HEK293T (cell line): ENCODE data around the gene MIPEP.

Experiments
- ARNT ChIP-seq: fragments of 450-650 bp; IDR thresholded peaks from 2 replicates; pipeline ENCODE4 v1.6.1; 2017; ENCODE audit warnings: mild to moderate bottlenecking
- BHLHE40 ChIP-seq: fragments of 450-650 bp; IDR thresholded peaks from 2 replicates; pipeline ENCODE4 v1.6.1; 2016; ENCODE audit warnings: mild to moderate bottlenecking, moderate library complexity, borderline replicate concordance
- CTBP1 ChIP-seq: fragments of 450-650 bp; IDR thresholded peaks from 2 replicates; pipeline ENCODE4 v1.6.1; 2016; ENCODE audit warnings: borderline replicate concordance
- ELF4 ChIP-seq: fragments of 450-650 bp; IDR thresholded peaks from 2 replicates; pipeline ENCODE4 v1.6.1; 2017; ENCODE audit warnings: antibody characterized with exemption
- FOXA1 ChIP-seq: fragments of 450-650 bp; IDR thresholded peaks from 2 replicates; pipeline ENCODE4 v1.6.1; 2016; ENCODE audit warnings: mild to moderate bottlenecking
- FOXK2 ChIP-seq: fragments of 450-650 bp; IDR thresholded peaks from 2 replicates; pipeline ENCODE4 v1.6.1; 2016; ENCODE audit warnings: mild to moderate bottlenecking
- FOXM1 ChIP-seq: fragments of 450-650 bp; IDR thresholded peaks from 2 replicates; pipeline ENCODE4 v1.6.1; 2017; ENCODE audit warnings: mild to moderate bottlenecking, borderline replicate concordance
- HDGF ChIP-seq: fragments of 450-650 bp; IDR thresholded peaks from 2 replicates; pipeline ENCODE4 v1.6.1; 2017; ENCODE audit warnings: antibody characterized with exemption, borderline replicate concordance
- L3MBTL2 ChIP-seq: fragments of 450-650 bp; conservative IDR thresholded peaks from 2 replicates; pipeline ENCODE4 v1.6.1; 2016; ENCODE audit warnings: mild to moderate bottlenecking
- NFRKB ChIP-seq: fragments of 450-650 bp; IDR thresholded peaks from 2 replicates; pipeline ENCODE4 v1.6.1; 2016; ENCODE audit warnings: mild to moderate bottlenecking, moderate library complexity
- PKNOX1 ChIP-seq: fragments of 450-650 bp; IDR thresholded peaks from 2 replicates; pipeline ENCODE4 v1.6.1; 2016
- SP1 ChIP-seq: fragments of 450-650 bp; IDR thresholded peaks from 2 replicates; pipeline ENCODE4 v1.6.1; 2017
- TARDBP ChIP-seq: fragments of 450-650 bp; IDR thresholded peaks from 2 replicates; pipeline ENCODE4 v1.6.1; 2016

- TF ChIP-seq PKNOX1 (no peak), SP1 (no peak), ARNT (no peak), FOXM1 (no peak), TARDBP (no peak), NFRKB (no peak), CTBP1 (no peak), FOXA1 (no peak), L3MBTL2 (no peak), ELF4 (no peak), HDGF (no peak), FOXK2 (no peak), BHLHE40 (no peak)
Observed at GRCh38 chr13:23692816-23693215, 196.4 kb downstream of the MIPEP start.
